K562 (cell line): ENCODE results near the gene AIF1. TPM values are rescaled to one million over a fixed set of nuclear protein-coding genes. Genes with fewer than 3 reads are reported as not detected.

ENCODE experiments used
- HDAC2 ChIP-seq: fragments of 450-650 bp; IDR thresholded peaks from 2 replicates; pipeline ENCODE4 v1.6.1; 2016; ENCODE audit warnings: mild to moderate bottlenecking
- LARP7 ChIP-seq: fragments of 450-650 bp; IDR thresholded peaks from 2 replicates; pipeline ENCODE4 v1.6.1; 2016
- polyA plus RNA-seq, 8 experiments: library from polyadenylated mRNA; depleted of rRNA in 4 of 8; stranded (reverse) in 5 of 8; unstranded in 3 of 8; fragments of >200 nt; fragmentation: Nextera tagmentation in 2 of 8; fragmentation: Illumina TruSeq in 1 of 8; extraction: Ambion mirVana in 2 of 8; extraction: Trizol in 1 of 8; gene quantifications; 2 replicates each; pipeline versions ENCODE4 v1.2.1 to v1.2.3, GENCODE V29; 2011 to 2014; ENCODE audit warnings: inconsistent platforms in 1 of 8, missing spikeins in 1 of 8
- total RNA-seq, 7 experiments: library from RNA; depleted of rRNA in 6 of 7; stranded (reverse); fragments of >200 nt in 6 of 7; fragmentation: Illumina TruSeq in 2 of 7; extraction: Trizol in 2 of 7; gene quantifications; 2 replicates each; pipeline versions ENCODE4 v1.2.1 to v1.2.3, GENCODE V29; 2011 to 2021; ENCODE audit warnings: low replicate concordance in 1 of 7
- TF ChIP-seq, protein P1 (sequence below): fragments of 250-450 bp; sonication (Bioruptor Pico); IDR thresholded peaks from 2 replicates; pipeline ENCODE4 v1.4.0; 2020

The AIF1 gene
- total and polyA plus RNA-seq, 9 of the 15 experiments (the other 6 are each of a cell fraction or from before 2014, with no cell fraction given): 9.4 to 33.4 (median 19.4) TPM

DNA sequence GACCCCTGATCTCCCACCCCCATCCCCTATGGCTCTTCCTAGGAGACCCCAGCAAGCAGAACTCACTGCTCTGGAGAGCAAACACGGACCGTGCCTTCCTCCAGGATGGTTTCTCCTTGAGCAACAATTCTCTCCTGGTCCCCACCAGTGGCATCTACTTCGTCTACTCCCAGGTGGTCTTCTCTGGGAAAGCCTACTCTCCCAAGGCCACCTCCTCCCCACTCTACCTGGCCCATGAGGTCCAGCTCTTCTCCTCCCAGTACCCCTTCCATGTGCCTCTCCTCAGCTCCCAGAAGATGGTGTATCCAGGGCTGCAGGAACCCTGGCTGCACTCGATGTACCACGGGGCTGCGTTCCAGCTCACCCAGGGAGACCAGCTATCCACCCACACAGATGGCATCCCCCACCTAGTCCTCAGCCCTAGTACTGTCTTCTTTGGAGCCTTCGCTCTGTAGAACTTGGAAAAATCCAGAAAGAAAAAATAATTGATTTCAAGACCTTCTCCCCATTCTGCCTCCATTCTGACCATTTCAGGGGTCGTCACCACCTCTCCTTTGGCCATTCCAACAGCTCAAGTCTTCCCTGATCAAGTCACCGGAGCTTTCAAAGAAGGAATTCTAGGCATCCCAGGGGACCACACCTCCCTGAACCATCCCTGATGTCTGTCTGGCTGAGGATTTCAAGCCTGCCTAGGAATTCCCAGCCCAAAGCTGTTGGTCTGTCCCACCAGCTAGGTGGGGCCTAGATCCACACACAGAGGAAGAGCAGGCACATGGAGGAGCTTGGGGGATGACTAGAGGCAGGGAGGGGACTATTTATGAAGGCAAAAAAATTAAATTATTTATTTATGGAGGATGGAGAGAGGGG is 41.6 kb upstream of the AIF1 start (continued):
- TF ChIP-seq, protein P1, sequence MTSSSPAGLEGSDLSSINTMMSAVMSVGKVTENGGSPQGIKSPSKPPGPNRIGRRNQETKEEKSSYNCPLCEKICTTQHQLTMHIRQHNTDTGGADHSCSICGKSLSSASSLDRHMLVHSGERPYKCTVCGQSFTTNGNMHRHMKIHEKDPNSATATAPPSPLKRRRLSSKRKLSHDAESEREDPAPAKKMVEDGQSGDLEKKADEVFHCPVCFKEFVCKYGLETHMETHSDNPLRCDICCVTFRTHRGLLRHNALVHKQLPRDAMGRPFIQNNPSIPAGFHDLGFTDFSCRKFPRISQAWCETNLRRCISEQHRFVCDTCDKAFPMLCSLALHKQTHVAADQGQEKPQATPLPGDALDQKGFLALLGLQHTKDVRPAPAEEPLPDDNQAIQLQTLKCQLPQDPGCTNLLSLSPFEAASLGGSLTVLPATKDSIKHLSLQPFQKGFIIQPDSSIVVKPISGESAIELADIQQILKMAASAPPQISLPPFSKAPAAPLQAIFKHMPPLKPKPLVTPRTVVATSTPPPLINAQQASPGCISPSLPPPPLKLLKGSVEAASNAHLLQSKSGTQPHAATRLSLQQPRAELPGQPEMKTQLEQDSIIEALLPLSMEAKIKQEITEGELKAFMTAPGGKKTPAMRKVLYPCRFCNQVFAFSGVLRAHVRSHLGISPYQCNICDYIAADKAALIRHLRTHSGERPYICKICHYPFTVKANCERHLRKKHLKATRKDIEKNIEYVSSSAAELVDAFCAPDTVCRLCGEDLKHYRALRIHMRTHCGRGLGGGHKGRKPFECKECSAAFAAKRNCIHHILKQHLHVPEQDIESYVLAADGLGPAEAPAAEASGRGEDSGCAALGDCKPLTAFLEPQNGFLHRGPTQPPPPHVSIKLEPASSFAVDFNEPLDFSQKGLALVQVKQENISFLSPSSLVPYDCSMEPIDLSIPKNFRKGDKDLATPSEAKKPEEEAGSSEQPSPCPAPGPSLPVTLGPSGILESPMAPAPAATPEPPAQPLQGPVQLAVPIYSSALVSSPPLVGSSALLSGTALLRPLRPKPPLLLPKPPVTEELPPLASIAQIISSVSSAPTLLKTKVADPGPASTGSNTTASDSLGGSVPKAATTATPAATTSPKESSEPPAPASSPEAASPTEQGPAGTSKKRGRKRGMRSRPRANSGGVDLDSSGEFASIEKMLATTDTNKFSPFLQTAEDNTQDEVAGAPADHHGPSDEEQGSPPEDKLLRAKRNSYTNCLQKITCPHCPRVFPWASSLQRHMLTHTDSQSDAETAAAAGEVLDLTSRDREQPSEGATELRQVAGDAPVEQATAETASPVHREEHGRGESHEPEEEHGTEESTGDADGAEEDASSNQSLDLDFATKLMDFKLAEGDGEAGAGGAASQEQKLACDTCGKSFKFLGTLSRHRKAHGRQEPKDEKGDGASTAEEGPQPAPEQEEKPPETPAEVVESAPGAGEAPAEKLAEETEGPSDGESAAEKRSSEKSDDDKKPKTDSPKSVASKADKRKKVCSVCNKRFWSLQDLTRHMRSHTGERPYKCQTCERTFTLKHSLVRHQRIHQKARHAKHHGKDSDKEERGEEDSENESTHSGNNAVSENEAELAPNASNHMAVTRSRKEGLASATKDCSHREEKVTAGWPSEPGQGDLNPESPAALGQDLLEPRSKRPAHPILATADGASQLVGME: no peak
- TF ChIP-seq LARP7 (no peak), HDAC2 (no peak)
- TF ChIP-seq, all 486 proteins: peak for 0
